Esophagus muscularis mucosa (tissue), 4 donors: ENCODE data around the gene NRCAM.

ENCODE experiments used
- CTCF ChIP-seq, 3 experiments: fragments of 200-600 bp in 2 of 3; fragments of 450-650 bp in 1 of 3; sonication (generic) in 2 of 3; IDR thresholded peaks; one replicate each; pipeline ENCODE4 v1.5.1; 2017 to 2019; ENCODE audit warnings: antibody characterized with exemption in 3 of 3, mild to moderate bottlenecking in 2 of 3, moderate library complexity in 1 of 3
- EP300 ChIP-seq: sonication (generic); formaldehyde crosslinking; IDR thresholded peaks from one replicate; pipeline ENCODE4 v1.6.1; 2017; ENCODE audit warnings: antibody characterized with exemption
- POLR2AphosphoS5 ChIP-seq, 2 donors: sonication (generic); formaldehyde crosslinking; IDR thresholded peaks; one replicate each; pipeline ENCODE4 v1.6.1; 2017; ENCODE audit warnings: antibody characterized with exemption in 2 of 2

- TF ChIP-seq POLR2AphosphoS5 (IDR thresholded peaks at IDR 0.05): no peak
- TF ChIP-seq CTCF (IDR thresholded peaks at IDR 0.05): no peak
- no peak for TF ChIP-seq EP300
Measured at GRCh38 chr7:108328174-108328651, 128.0 kb downstream of the NRCAM start.
